Progenitor cell of endocrine pancreas (in vitro differentiated cells): ENCODE results near the gene CDRT4. TPM values are rescaled to one million over a fixed set of nuclear protein-coding genes. Genes with fewer than 3 reads are reported as not detected.

Experiments
- DNase-seq: peaks from one replicate; pipeline ENCODE4 v3.0.0; 2021; ENCODE audit warnings: low spot score; ENCODE audit not compliant: unreplicated experiment
- H3K27ac Mint-ChIP-seq: 2 replicates; pipeline ENCODE4 v1.8.0; 2021; ENCODE audit warnings: mild to moderate bottlenecking, moderate library complexity, mixed read lengths
- H3K27me3 Mint-ChIP-seq: 2 replicates; pipeline ENCODE4 v1.8.0; 2021; ENCODE audit warnings: mixed read lengths
- H3K36me3 Mint-ChIP-seq: 2 replicates; pipeline ENCODE4 v1.8.0; 2022; ENCODE audit warnings: mixed read lengths; ENCODE audit not compliant: insufficient read depth
- H3K4me1 Mint-ChIP-seq: 2 replicates; pipeline ENCODE4 v1.8.0; 2021; ENCODE audit warnings: low read depth, mixed read lengths
- H3K4me3 Mint-ChIP-seq: 2 replicates; pipeline ENCODE4 v1.8.0; 2021; ENCODE audit warnings: low read depth, mild to moderate bottlenecking, moderate library complexity, mixed read lengths
- H3K9me3 Mint-ChIP-seq: 2 replicates; pipeline ENCODE4 v1.8.0; 2021; ENCODE audit warnings: low read depth, mixed read lengths
- CTCF ChIP-seq: fragments of 200-600 bp; sonication (generic); IDR thresholded peaks from one replicate; pipeline ENCODE4 v1.5.0; 2021; ENCODE audit warnings: antibody characterized with exemption, mild to moderate bottlenecking; ENCODE audit not compliant: unreplicated experiment
- total RNA-seq: library from RNA; stranded (reverse); gene quantifications from 2 replicates; pipeline ENCODE4 v1.2.1, GENCODE V29; 2021

CDRT4 gene
- total RNA-seq, 1 donor from 2014 or later = 27.0 TPM

- Mint-ChIP-seq H3K4me1 (peaks cover 29% of the 10 kb centered on the region), H3K27ac (no peak overlapping the region), H3K4me3 (no peak overlapping the region), H3K9me3 (no peaks in the 10 kb centered on the region), H3K27me3 (no peaks in the 10 kb centered on the region), H3K36me3 (peaks cover 8% of the 10 kb centered on the region)
- TF ChIP-seq CTCF = no peak
- no peak for DNase-seq
Observed at GRCh38 chr17:15431766-15432165, 35.7 kb downstream of the CDRT4 start.

GRCh38 chr17:15431196-15431595 lies 36.2 kb downstream of the CDRT4 start:
- Mint-ChIP-seq H3K27ac (no peak overlapping the region), H3K9me3 (no peaks in the 10 kb centered on the region), H3K36me3 (peaks cover 8% of the 10 kb centered on the region), H3K4me1 (peaks cover 27% of the 10 kb centered on the region), H3K27me3 (no peaks in the 10 kb centered on the region), H3K4me3 (no peak overlapping the region)
- no peak for TF ChIP-seq CTCF
- no peak for DNase-seq

- TF ChIP-seq CTCF = no peak
- Mint-ChIP-seq H3K4me3 (no peak overlapping the region), H3K27ac (no peak overlapping the region), H3K27me3 (peaks cover 9% of the 10 kb centered on the region), H3K4me1 (peaks cover 1% of the 10 kb centered on the region), H3K36me3 (peaks cover 4% of the 10 kb centered on the region), H3K9me3 (no peaks in the 10 kb centered on the region)
- no peak for DNase-seq
Observed at GRCh38 chr17:15424521-15424920, 42.9 kb downstream of the CDRT4 start.

GRCh38 chr17:15422392-15422965 lies 44.9 kb downstream of the CDRT4 start:
- H3K4me3 Mint-ChIP-seq = no peak overlapping the region
- H3K4me1 Mint-ChIP-seq = peaks cover 1% of the 10 kb centered on the region
- no peak for TF ChIP-seq CTCF
- H3K27ac Mint-ChIP-seq = peak overlapping the region; percentile 60
- H3K9me3 Mint-ChIP-seq = no peaks in the 10 kb centered on the region
- DNase-seq = no peak
- peaks cover 9% of the 10 kb centered on the region for H3K27me3 Mint-ChIP-seq
- H3K36me3 Mint-ChIP-seq = no peaks in the 10 kb centered on the region

GRCh38 chr17:15418781-15419180 lies 48.6 kb downstream of the CDRT4 start:
- H3K27me3 Mint-ChIP-seq = peaks cover 9% of the 10 kb centered on the region
- no peak for TF ChIP-seq CTCF
- H3K9me3 Mint-ChIP-seq = no peaks in the 10 kb centered on the region
- no peaks in the 10 kb centered on the region for H3K36me3 Mint-ChIP-seq
- H3K27ac Mint-ChIP-seq = no peak overlapping the region
- no peak for DNase-seq
- peaks cover 1% of the 10 kb centered on the region for H3K4me1 Mint-ChIP-seq
- H3K4me3 Mint-ChIP-seq = no peak overlapping the region
